ENCODE results near the gene C19orf53. TPM values are rescaled to one million over a fixed set of nuclear protein-coding genes. Genes with fewer than 3 reads are reported as not detected.

C19orf53 gene
- total and polyA plus RNA-seq, 2 of the 13 experiments (the other 11 are each of a cell fraction or from before 2014, with no cell fraction given) = 129 to 130 TPM

DNA sequence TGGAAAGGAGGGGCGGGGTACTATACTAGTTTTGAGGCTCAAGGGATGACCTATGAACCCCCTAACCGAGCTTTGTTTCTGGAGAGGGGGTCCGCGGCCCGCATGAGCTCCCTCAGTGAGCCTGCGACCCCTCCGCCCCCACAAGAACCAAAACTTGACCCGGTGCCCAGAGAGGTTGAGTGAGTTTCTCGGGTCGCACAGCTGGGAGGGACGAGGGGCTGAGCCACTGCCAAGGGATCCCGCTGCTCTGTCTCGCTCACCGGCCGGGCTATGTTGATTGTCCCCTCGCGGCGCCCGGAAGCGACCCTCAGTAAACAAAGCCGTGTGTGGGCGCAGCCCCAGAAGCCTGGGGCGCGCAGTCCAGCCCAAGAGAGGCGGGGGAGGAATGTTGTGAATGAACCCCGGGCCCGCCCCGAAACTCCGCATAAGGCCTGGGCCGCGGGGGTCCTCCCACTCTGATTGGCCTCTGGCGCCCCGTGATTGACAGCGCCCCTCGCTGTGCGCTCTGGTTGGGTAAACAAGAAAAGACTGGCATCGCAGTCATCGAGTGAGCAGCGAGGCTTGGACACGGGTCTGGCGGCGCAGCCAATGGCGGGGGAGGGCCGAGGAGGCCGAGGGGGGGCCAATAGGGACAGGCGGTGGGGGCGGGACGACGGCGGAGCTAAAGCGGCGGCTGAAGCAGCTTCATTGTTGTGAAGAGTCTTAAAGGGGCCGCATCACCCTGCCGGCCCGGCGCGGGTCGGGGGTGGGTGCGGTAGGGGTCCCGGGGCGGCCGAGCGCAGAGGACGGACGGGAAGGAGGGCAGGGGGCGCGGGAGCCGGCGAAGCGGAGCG lies 20.7 kb downstream of the C19orf53 start, which contains the start of gene ZSWIM4 (continued):
- TF ChIP-seq AHDC1 (CRISPR knock-in tag; IDR thresholded peaks at IDR 0.05; ENCODE audit: borderline replicate concordance) (no peak), ZNF20 (CRISPR knock-in tag; IDR thresholded peaks at IDR 0.05) (no peak), DNMT1 (CRISPR knock-in tag; IDR thresholded peaks at IDR 0.05) (no peak), ONECUT2 (CRISPR knock-in tag; IDR thresholded peaks at IDR 0.05) (no peak), MYC (CRISPR knock-in tag; IDR thresholded peaks at IDR 0.05; ENCODE audit: borderline replicate concordance) (no peak), SRSF9 (IDR thresholded peaks at IDR 0.05; ENCODE audit: borderline replicate concordance, insufficient read depth, low read depth, low read length, poor library complexity, severe bottlenecking) (no peak), AKAP8 (CRISPR knock-in tag; IDR thresholded peaks at IDR 0.05) (no peak), ZNF704 (CRISPR knock-in tag; IDR thresholded peaks at IDR 0.05; ENCODE audit: borderline replicate concordance) (no peak), HHEX (CRISPR knock-in tag; IDR thresholded peaks at IDR 0.05) (no peak), ZSCAN21 (CRISPR knock-in tag; IDR thresholded peaks at IDR 0.05; ENCODE audit: borderline replicate concordance) (no peak), MXD1 (CRISPR knock-in tag; IDR thresholded peaks at IDR 0.05) (no peak), GATAD1 (CRISPR knock-in tag; IDR thresholded peaks at IDR 0.05) (no peak), ZNF468 (CRISPR knock-in tag; IDR thresholded peaks at IDR 0.05) (no peak)
- TF ChIP-seq, protein P1, sequence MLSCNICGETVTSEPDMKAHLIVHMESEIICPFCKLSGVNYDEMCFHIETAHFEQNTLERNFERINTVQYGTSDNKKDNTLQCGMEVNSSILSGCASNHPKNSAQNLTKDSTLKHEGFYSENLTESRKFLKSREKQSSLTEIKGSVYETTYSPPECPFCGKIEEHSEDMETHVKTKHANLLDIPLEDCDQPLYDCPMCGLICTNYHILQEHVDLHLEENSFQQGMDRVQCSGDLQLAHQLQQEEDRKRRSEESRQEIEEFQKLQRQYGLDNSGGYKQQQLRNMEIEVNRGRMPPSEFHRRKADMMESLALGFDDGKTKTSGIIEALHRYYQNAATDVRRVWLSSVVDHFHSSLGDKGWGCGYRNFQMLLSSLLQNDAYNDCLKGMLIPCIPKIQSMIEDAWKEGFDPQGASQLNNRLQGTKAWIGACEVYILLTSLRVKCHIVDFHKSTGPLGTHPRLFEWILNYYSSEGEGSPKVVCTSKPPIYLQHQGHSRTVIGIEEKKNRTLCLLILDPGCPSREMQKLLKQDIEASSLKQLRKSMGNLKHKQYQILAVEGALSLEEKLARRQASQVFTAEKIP (CRISPR knock-in tag; IDR thresholded peaks at IDR 0.05; ENCODE audit: borderline replicate concordance) = no peak
- TF ChIP-seq, protein P2, sequence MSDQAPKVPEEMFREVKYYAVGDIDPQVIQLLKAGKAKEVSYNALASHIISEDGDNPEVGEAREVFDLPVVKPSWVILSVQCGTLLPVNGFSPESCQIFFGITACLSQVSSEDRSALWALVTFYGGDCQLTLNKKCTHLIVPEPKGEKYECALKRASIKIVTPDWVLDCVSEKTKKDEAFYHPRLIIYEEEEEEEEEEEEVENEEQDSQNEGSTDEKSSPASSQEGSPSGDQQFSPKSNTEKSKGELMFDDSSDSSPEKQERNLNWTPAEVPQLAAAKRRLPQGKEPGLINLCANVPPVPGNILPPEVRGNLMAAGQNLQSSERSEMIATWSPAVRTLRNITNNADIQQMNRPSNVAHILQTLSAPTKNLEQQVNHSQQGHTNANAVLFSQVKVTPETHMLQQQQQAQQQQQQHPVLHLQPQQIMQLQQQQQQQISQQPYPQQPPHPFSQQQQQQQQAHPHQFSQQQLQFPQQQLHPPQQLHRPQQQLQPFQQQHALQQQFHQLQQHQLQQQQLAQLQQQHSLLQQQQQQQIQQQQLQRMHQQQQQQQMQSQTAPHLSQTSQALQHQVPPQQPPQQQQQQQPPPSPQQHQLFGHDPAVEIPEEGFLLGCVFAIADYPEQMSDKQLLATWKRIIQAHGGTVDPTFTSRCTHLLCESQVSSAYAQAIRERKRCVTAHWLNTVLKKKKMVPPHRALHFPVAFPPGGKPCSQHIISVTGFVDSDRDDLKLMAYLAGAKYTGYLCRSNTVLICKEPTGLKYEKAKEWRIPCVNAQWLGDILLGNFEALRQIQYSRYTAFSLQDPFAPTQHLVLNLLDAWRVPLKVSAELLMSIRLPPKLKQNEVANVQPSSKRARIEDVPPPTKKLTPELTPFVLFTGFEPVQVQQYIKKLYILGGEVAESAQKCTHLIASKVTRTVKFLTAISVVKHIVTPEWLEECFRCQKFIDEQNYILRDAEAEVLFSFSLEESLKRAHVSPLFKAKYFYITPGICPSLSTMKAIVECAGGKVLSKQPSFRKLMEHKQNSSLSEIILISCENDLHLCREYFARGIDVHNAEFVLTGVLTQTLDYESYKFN (CRISPR knock-in tag; conservative IDR thresholded peaks at IDR 0.05) = peak; percentile 57

Data from HepG2 (cell line).